Measurements from ENCODE around the gene MAGI3.
"Not testable (repeated sequence)": the region's sequence is repeated elsewhere in the genome, so short reads cannot be mapped to it uniquely, and the experiment has no call there.

The MAGI3 gene

GRCh38 chr1:113717506-113717905 lies 327.2 kb downstream of the MAGI3 start:
- DNase-seq: not testable (repeated sequence)

- not testable (repeated sequence) for DNase-seq
These were observed 328.3 kb downstream of the MAGI3 start for GRCh38 chr1:113718621-113719020.

GRCh38 chr1:113721010-113721409 lies 330.7 kb downstream of the MAGI3 start:
- no peak for DNase-seq

GRCh38 chr1:113732802-113733201 lies 342.5 kb downstream of the MAGI3 start:
- no peak for DNase-seq

- no peak for DNase-seq
These were observed 344.2 kb downstream of the MAGI3 start for GRCh38 chr1:113734357-113735055.

All from stimulated activated CD4-positive, alpha-beta T cell treated with anti-CD3 and anti-CD28 coated beads, Interleukin-4, amount 100 ng/mL, for 1 hour (primary cell).